Epidermal melanocyte (primary cell): ENCODE measurements around the gene BTAF1.

Experiments
- DNase-seq: peaks from one replicate; pipeline ENCODE4 v3.0.0; 2011; ENCODE audit warnings: low spot score; ENCODE audit not compliant: insufficient read length

The BTAF1 gene

DNA sequence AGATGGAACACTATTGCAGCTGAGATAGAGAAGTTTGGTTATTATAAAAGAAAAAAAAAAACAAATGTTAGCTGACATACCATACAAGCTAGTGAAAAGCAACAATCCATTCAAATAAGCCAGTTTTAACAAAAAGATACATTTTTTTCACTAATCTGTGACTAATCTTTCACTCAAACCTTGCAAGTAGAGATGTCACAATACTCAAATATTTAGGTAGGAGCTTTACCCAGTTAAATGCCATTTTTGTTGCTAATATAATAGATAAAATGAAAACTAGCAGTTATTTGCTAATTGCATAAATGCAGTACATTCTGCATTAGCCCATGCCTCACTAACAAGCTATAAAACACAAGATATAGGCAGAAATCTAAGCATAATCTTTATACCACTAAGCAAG is 123.6 kb downstream of the BTAF1 start:
- DNase-seq = no peak

DNA sequence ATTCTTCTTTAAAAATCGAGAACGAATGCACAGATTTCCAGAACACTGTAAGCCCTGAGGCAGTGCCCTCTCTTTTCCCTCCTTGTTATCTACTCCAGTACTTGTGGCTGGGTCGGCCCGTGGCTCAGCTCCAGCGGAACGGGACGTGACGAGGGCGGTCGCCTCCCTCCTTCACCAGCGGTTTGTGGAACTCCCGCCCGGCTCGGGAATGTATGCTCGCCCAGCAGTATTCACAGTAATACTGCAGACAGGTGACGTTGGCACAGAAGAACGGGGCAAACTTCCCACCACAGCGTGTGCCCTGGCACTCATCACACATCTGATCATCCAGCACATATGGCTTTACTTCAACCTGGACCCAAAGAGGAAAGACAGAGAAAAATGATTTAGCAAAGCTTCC is 128.5 kb downstream of the BTAF1 start:
- DNase-seq = no peak

- no peak for DNase-seq
These were observed 129.2 kb downstream of the BTAF1 start for GRCh38 chr10:92052741-92053140.

DNA sequence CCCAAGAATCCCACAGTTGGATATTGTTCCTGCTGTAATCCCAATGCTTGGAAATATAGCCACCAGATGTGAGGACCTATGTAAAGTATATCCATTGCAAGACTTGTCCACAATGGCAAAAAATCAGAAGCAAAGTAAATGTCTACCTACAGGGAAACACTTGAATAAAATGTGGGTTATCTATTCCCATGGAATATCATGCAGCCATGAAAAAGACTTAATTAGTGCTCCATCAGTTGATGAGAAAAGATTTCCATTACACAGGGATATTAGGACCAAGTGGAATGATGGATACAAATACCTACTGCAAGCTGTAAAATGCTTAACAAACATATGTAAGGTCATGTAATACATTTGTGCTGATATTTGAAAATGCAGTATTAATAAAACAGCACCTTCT is 131.2 kb downstream of the BTAF1 start:
- DNase-seq = no peak

DNA sequence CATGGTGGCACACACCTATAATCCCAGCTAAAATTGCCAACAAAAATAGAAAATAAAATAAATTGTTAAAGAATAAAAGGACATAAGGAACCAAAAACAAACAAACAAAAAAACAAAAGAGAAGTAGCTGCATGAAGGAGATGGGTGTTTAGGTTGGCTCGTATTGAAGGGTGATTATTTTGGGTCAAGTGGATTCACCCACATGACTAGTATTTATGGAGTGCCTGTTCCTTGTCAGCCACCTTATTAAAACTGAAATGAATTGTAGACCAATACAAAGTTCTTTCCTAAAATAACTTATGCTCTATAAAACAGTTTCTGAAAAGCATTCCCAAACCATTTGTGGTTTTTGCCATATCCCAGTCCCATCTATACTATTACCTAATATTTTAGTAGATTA is 138.7 kb downstream of the BTAF1 start:
- no peak for DNase-seq

GRCh38 chr10:92064506-92064905 is 140.9 kb downstream of the BTAF1 start:
- DNase-seq = no peak

DNA sequence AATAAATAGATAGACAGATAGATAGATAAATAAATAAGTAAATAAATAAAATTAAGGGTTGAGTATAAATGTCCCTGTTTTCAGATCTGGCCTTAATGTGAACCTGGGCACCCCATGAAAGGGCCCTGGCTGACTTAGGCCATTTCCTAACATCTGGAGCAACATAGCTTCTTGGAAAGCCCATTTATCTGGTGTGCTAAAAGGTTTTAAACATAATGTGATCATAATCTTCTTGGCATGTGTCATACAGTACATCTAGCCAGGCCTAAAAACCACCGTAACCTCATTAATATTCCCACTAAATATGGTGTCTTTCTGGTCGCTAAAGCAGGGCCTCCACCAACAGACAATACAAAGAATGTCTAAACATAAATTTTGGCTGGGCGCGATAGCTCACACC is 142.8 kb downstream of the BTAF1 start:
- no peak for DNase-seq

GRCh38 chr10:92068900-92069299 is 145.3 kb downstream of the BTAF1 start:
- DNase-seq = no peak

- no peak for DNase-seq
These were observed 150.7 kb downstream of the BTAF1 start for GRCh38 chr10:92074126-92074887.

GRCh38 chr10:92075829-92076228 is 152.3 kb downstream of the BTAF1 start:
- no peak for DNase-seq

- DNase-seq = no peak
These were observed 153.2 kb downstream of the BTAF1 start for GRCh38 chr10:92076722-92077121.

DNA sequence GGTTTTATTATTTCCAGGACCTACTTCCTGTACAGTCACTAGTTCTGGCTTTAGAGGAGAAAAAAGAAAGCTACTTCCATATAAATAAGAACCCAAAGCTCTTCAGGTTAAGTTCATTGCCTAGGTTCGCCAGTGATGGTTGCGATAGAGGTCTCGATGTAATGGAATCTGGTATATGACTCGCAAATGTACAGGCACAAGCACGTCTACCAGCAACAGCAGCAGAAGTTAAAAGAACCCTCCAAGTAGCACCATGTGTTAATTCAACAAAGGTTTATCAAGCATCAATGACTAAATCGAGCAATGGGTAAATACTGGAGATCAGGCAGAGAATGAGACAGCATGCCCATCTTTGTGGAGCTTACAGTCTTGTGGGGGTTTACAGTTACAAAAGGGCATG is 155.4 kb downstream of the BTAF1 start:
- DNase-seq = no peak
